ENCODE measurements around the gene DIRAS1. TPM values are rescaled to one million over a fixed set of nuclear protein-coding genes. Genes with fewer than 3 reads are reported as not detected.
A peak's percentile ranks its signal among the peaks of the same experiment; 100 is the strongest.

The DIRAS1 gene
- total and polyA plus RNA-seq, 2 donors (not counting 3 experiments of a cell fraction or from before 2014, with no cell fraction given) = 0.09 to 0.17 TPM

GRCh38 chr19:2702170-2703076 is 18.7 kb downstream of the DIRAS1 start, which contains the start of gene GNG7:
Gene GNG7 (minus strand): TSS chr19:2702694. CDS start chr19:2520688, 182,006 bp downstream.
- Histone ChIP-seq H3K27ac (ENCODE audit: insufficient read depth, low read depth, low read length) (no peak within 1 kb of the TSS), H3K4me2 (ENCODE audit: insufficient read depth, low read length) (peak within 1 kb of the TSS; percentile 2), H4K20me1 (replicated peaks; ENCODE audit: control insufficient read depth, extremely low read depth, insufficient read depth, low read length) (no peaks in the 10 kb centered on the region), H2AFZ (ENCODE audit: low read depth, low read length) (peak within 1 kb of the TSS; percentile 34), H3K9me3 (replicated peaks; ENCODE audit: control insufficient read depth, insufficient read depth, low read length) (no peaks in the 10 kb centered on the region), H3K36me3 (ENCODE audit: control insufficient read depth in 2 of 2, extremely low read depth in 1 of 2, insufficient read depth in 2 of 2, low read length in 2 of 2) (no peaks in the 10 kb centered on the region), H3K9me1 (replicated peaks; ENCODE audit: control insufficient read depth, extremely low read depth, insufficient read depth, low read length) (no peaks in the 10 kb centered on the region), H3K27me3 (ENCODE audit: control insufficient read depth in 2 of 2, insufficient read depth in 2 of 2, low read length in 2 of 2) (peaks cover 20 to 25% of the 10 kb centered on the region in 2 experiments), H3K79me2 (ENCODE audit: control insufficient read depth, insufficient read depth, low read length) (no peaks in the 10 kb centered on the region), H3K4me3 (replicated peaks in 1 of 3; ENCODE audit: insufficient read depth in 1 of 3, low read depth in 1 of 3, low read length in 3 of 3) (peak within 1 kb of the TSS in 1 of 3 experiments; percentile 43), H3K9ac (replicated peaks; ENCODE audit: extremely low read depth, insufficient read depth, low read length) (no peak within 1 kb of the TSS), H3K4me1 (ENCODE audit: control insufficient read depth, extremely low read depth, insufficient read depth, low read length) (no peaks in the 10 kb centered on the region)
- BruUV-seq (replicated peaks) = no TSS peak
- TF ChIP-seq POLR2AphosphoS5 (IDR thresholded peaks at IDR 0.05; ENCODE audit: insufficient read depth, low read depth, low read length) (no peak), MYC (IDR thresholded peaks at IDR 0.05; ENCODE audit: low read depth, low read length) (no peak), GATA2 (IDR thresholded peaks at IDR 0.05; ENCODE audit: insufficient read depth, insufficient read length, low read depth, low read length) (no peak)
- FAIRE-seq (no peak), DNase-seq (ENCODE audit: low read depth, low spot score) (peak; percentile 68)
- CTCF ChIA-PET = interaction anchor here (1.2 kb wide), 1 partner anchor 54 kb away, joined by 4 read pairs; no protein-coding TSS in a partner anchor
- dilution Hi-C loops (cut with MboI; ENCODE audit: extremely low pct_ligation_motif_present, low sequenced_read_pairs) = no loop called here
- intact Hi-C loops (cut with micrococcal nuclease) = no loop called here
- POLR2A ChIA-PET = no interaction called here

- no peak for DNase-seq (ENCODE audit: low read depth, low spot score)
- Histone ChIP-seq H4K20me1 (replicated peaks; ENCODE audit: control insufficient read depth, extremely low read depth, insufficient read depth, low read length) (no peaks in the 10 kb centered on the region), H3K9me1 (replicated peaks; ENCODE audit: control insufficient read depth, extremely low read depth, insufficient read depth, low read length) (no peaks in the 10 kb centered on the region), H3K4me3 (replicated peaks in 1 of 3; ENCODE audit: insufficient read depth in 1 of 3, low read depth in 1 of 3, low read length in 3 of 3) (no peak overlapping the region), H3K4me1 (ENCODE audit: control insufficient read depth, extremely low read depth, insufficient read depth, low read length) (no peaks in the 10 kb centered on the region), H3K9ac (replicated peaks; ENCODE audit: extremely low read depth, insufficient read depth, low read length) (no peak overlapping the region), H3K36me3 (ENCODE audit: control insufficient read depth in 2 of 2, extremely low read depth in 1 of 2, insufficient read depth in 2 of 2, low read length in 2 of 2) (no peaks in the 10 kb centered on the region), H3K4me2 (ENCODE audit: insufficient read depth, low read length) (no peak overlapping the region), H3K27me3 (ENCODE audit: control insufficient read depth in 2 of 2, insufficient read depth in 2 of 2, low read length in 2 of 2) (peaks cover 20 to 25% of the 10 kb centered on the region in 2 experiments), H3K79me2 (ENCODE audit: control insufficient read depth, insufficient read depth, low read length) (no peaks in the 10 kb centered on the region), H2AFZ (ENCODE audit: low read depth, low read length) (no peak overlapping the region), H3K9me3 (replicated peaks; ENCODE audit: control insufficient read depth, insufficient read depth, low read length) (no peaks in the 10 kb centered on the region), H3K27ac (ENCODE audit: insufficient read depth, low read depth, low read length) (no peak overlapping the region)
- TF ChIP-seq EZH2 (IDR thresholded peaks at IDR 0.05; ENCODE audit: borderline replicate concordance, low read depth, low read length, severe bottlenecking) = peak; percentile 63
- no peak for TF ChIP-seq CTCF (IDR thresholded peaks at IDR 0.05; ENCODE audit: extremely low read depth in 1 of 2, insufficient read depth in 1 of 2, low read depth in 1 of 2, low read length in 2 of 2)
- ChIA-PET CTCF (interaction anchor here (1.2 to 2.0 kb wide), 3 partner anchors 38 to 53 kb away, joined by 4 to 7 read pairs (median 5); no protein-coding TSS in a partner anchor), POLR2A (no interaction called here)
- BruUV-seq (replicated peaks) = no TSS peak
- dilution Hi-C loops (cut with MboI; ENCODE audit: extremely low pct_ligation_motif_present, low sequenced_read_pairs) = no loop called here
- intact Hi-C loops (cut with micrococcal nuclease) = no loop called here
- FAIRE-seq = no peak
These were observed 19.6 kb downstream of the DIRAS1 start for GRCh38 chr19:2701361-2702169.
